Activated CD8-positive, alpha-beta T cell treated with anti-CD3 and anti-CD28 coated beads for 36 hours (primary cell): ENCODE data around the gene GNG7. TPM values are rescaled to one million over a fixed set of nuclear protein-coding genes. Genes with fewer than 3 reads are reported as not detected.
"Not testable (repeated sequence)": the region's sequence is repeated elsewhere in the genome, so short reads cannot be mapped to it uniquely, and the experiment has no call there.

Experiments
- ATAC-seq: fragments of 200-7000 bp; cut with Tn5 transposase; one replicate; pipeline ENCODE4 v1.10.0; 2021; ENCODE audit warnings: mild to moderate bottlenecking, moderate library complexity
- CTCF ChIA-PET: fragments of 350-600 bp; sonication (Branson Sonifier 250); formaldehyde crosslinking; loops from one replicate; lab custom pipeline; 2021; ENCODE audit warnings: antibody characterized with exemption; lab: Charles Lee
- POLR2A ChIA-PET: fragments of 350-600 bp; sonication (Branson Sonifier 250); formaldehyde crosslinking; loops from one replicate; lab custom pipeline; 2021; ENCODE audit warnings: antibody characterized with exemption; lab: Charles Lee
- DNase-seq: peaks from one replicate; pipeline ENCODE4 v3.0.0-alpha.2; 2020
- H3K27ac Mint-ChIP-seq: one replicate; pipeline ENCODE4 v1.8.0; 2021; ENCODE audit warnings: mild to moderate bottlenecking, mixed read lengths
- H3K27me3 Mint-ChIP-seq: one replicate; pipeline ENCODE4 v1.8.0; 2021; ENCODE audit warnings: mixed read lengths
- H3K36me3 Mint-ChIP-seq: one replicate; pipeline ENCODE4 v1.8.0; 2021; ENCODE audit warnings: low read depth, mixed read lengths
- H3K4me1 Mint-ChIP-seq: one replicate; pipeline ENCODE4 v1.8.0; 2021; ENCODE audit warnings: low read depth, mixed read lengths
- H3K4me3 Mint-ChIP-seq: one replicate; pipeline ENCODE4 v1.8.0; 2021; ENCODE audit warnings: mild to moderate bottlenecking, moderate library complexity, mixed read lengths
- H3K9me3 Mint-ChIP-seq: one replicate; pipeline ENCODE4 v1.8.0; 2021; ENCODE audit warnings: mixed read lengths
- intact Hi-C: fragments of 100-400 bp; cut with micrococcal nuclease; formaldehyde crosslinking; loops from one replicate; pipeline ENCODE4 v1.10.0; 2022
- total RNA-seq, 2 experiments: library from RNA; stranded (reverse); gene quantifications; one replicate each; pipeline ENCODE4 v1.2.3, GENCODE V29; 2021
- TF ChIP-seq, protein P1 (sequence below): fragments of 200-600 bp; IDR thresholded peaks from one replicate; pipeline ENCODE4 v1.8.0; 2022; ENCODE audit warnings: antibody characterized with exemption, mild to moderate bottlenecking

The GNG7 gene
- total RNA-seq, 2 experiments from 2014 or later: 0.27 to 0.32 TPM

GRCh38 chr19:2548966-2549365 is 153.5 kb downstream of the GNG7 start:
- Mint-ChIP-seq H3K27me3 (no peaks in the 10 kb centered on the region), H3K36me3 (peaks cover 5% of the 10 kb centered on the region), H3K4me3 (no peak overlapping the region), H3K27ac (no peak overlapping the region), H3K9me3 (peaks cover 2% of the 10 kb centered on the region), H3K4me1 (peaks cover 21% of the 10 kb centered on the region)
- DNase-seq: no peak
- ChIA-PET POLR2A (no interaction called here), CTCF (no interaction called here)
- ATAC-seq: no peak
- TF ChIP-seq, protein P1, sequence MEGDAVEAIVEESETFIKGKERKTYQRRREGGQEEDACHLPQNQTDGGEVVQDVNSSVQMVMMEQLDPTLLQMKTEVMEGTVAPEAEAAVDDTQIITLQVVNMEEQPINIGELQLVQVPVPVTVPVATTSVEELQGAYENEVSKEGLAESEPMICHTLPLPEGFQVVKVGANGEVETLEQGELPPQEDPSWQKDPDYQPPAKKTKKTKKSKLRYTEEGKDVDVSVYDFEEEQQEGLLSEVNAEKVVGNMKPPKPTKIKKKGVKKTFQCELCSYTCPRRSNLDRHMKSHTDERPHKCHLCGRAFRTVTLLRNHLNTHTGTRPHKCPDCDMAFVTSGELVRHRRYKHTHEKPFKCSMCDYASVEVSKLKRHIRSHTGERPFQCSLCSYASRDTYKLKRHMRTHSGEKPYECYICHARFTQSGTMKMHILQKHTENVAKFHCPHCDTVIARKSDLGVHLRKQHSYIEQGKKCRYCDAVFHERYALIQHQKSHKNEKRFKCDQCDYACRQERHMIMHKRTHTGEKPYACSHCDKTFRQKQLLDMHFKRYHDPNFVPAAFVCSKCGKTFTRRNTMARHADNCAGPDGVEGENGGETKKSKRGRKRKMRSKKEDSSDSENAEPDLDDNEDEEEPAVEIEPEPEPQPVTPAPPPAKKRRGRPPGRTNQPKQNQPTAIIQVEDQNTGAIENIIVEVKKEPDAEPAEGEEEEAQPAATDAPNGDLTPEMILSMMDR: no peak
- intact Hi-C loops: no loop called here

GRCh38 chr19:2547721-2548120 is 154.8 kb downstream of the GNG7 start:
- no peak overlapping the region for H3K4me3 Mint-ChIP-seq
- CTCF ChIA-PET: interaction anchor here (0.7 kb wide), 1 partner anchor 13 kb away, joined by 3 read pairs; no protein-coding TSS in a partner anchor
- H3K9me3 Mint-ChIP-seq: peaks cover 2% of the 10 kb centered on the region
- ATAC-seq (no peak), DNase-seq (no peak)
- TF ChIP-seq, protein P1: no peak
- H3K4me1 Mint-ChIP-seq: peaks cover 27% of the 10 kb centered on the region
- POLR2A ChIA-PET: interaction anchor here (1.8 kb wide), 1 partner anchor 72 kb away, joined by 5 read pairs; the partner anchor contains the start of gene GADD45B
- no peaks in the 10 kb centered on the region for H3K27me3 Mint-ChIP-seq
- H3K27ac Mint-ChIP-seq: no peak overlapping the region
- intact Hi-C loops: no loop called here
- peaks cover 5% of the 10 kb centered on the region for H3K36me3 Mint-ChIP-seq

DNA sequence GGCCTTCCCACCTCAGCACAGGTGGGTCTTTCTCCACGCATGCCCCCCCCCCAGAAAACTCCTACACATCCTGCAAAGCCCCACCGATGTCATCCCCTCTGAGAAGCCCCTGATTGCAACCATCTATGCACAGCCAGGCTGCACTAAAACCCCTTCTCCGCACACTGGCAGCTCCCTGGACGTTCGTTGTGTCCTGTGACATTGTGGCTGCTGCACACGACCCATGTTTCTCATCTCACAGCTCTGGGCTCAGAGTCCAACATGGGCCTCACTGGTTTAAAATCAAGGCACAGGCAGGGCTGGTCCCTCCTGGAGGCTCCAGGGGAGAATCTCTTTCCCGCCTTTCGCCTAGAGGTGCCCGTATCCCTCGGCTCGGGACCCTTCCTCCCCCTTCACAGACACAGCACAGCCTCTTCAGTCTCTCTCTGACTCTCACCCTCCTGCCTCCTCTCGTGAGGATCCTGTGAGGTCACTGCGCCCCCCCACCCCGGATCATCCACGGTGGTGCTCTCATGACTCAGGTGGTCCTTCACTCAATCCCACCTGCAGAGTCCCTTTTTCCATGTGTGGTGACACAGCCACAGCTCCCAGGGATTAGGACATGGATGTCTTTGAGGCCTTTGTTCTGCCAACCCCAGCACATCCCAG is 155.3 kb downstream of the GNG7 start:
- H3K27ac Mint-ChIP-seq: no peak overlapping the region
- ChIA-PET POLR2A (interaction anchor here (1.8 kb wide), 1 partner anchor 71 kb away, joined by 5 read pairs; the partner anchor contains the start of gene GADD45B), CTCF (no interaction called here)
- peaks cover 2% of the 10 kb centered on the region for H3K9me3 Mint-ChIP-seq
- intact Hi-C loops: no loop called here
- H3K27me3 Mint-ChIP-seq: no peaks in the 10 kb centered on the region
- H3K36me3 Mint-ChIP-seq: peaks cover 5% of the 10 kb centered on the region
- ATAC-seq (no peak), DNase-seq (no peak)
- no peak overlapping the region for H3K4me3 Mint-ChIP-seq
- peaks cover 28% of the 10 kb centered on the region for H3K4me1 Mint-ChIP-seq
- TF ChIP-seq, protein P1: no peak

DNA sequence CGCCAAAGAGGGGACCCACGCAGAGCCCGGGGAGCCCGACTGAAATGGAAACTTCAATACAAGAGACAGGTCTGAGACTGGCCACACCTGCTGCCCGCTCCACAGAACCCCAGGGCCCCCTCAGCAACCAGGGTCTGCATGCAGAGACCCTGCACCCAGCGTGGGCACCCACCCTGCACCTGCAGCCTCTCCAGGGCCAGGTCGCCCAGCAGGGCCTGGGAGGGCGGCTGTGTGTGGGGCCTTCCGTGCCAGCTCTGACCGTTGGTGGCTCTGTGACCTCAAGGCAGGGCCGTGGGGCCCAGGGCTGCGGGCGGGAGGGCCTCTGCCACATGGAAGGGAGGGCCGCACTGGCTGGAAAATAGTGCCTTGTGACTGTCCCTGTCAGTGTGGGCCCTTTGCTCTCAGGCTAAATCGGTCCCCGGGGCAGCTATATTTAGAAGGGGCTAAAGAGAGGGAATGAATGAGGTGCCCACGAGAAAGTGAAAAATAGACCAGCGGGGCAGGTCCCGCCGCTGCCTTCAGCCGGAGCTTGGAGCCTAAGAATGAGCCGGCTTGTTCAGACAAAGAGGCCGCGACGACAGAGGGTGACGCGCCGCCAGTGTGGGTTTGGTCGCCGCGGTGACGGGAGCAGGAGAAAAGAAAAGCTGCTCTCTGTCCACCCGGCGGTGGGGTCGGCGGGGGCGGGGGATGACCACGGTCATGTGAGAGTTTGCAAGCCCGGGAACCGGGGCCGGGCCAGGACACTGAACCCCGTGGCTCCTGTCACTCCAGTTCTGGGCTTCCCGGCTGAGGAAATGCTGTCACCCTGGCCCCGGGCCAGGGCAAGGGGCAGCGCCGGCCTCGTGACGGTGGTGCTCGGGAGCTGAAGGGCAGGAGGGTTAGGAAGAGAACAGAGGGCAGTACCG is 156.1 kb downstream of the GNG7 start:
- TF ChIP-seq, protein P1: no peak
- DNase-seq: no peak

DNA sequence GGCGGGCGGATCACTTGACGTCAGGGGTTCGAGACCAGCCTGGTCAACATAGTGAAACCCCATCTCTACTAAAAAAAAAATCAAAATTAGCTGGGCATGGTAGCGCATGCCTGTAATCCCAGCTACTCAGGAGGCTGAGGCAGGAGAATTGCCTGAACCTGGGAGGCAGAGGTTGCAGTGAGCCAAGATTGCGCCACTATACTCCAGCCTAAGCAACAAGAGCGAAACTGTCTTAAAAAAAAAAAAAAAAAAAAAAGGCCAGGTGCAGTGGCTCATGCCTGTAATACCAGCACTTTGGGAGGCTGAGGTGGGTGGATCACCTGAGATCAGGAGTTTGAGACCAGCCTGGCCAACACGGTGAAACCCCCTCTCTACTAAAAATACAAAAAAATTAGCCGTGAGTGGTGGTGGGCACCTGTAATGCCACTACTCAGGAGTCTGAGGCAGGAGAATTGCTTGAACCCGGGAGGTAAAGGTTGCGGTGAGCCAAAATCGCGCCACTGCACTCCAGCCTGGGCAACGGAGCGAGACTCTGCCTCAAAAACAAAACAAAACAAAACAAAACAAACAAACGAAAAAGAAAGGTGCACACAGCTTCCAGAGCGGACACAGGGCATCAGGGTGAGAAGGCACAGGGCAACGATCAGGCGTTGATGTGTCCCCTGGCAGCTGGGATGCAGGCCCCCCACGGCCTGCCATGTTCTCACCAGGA is 156.9 kb downstream of the GNG7 start:
- intact Hi-C loops, DNase-seq, ATAC-seq, H3K27me3 Mint-ChIP-seq, H3K4me3 Mint-ChIP-seq, H3K27ac Mint-ChIP-seq, H3K36me3 Mint-ChIP-seq, H3K9me3 Mint-ChIP-seq: not testable (repeated sequence)
- H3K4me1 Mint-ChIP-seq: peaks cover 22% of the 10 kb centered on the region
- CTCF ChIA-PET: interaction anchor here (1.2 to 3.0 kb wide), 2 partner anchors 65 to 82 kb away, joined by 3 to 13 read pairs; no protein-coding TSS in a partner anchor
- POLR2A ChIA-PET: interaction anchor here (1.8 kb wide), 1 partner anchor 70 kb away, joined by 5 read pairs; the partner anchor contains the start of gene GADD45B

More for the DNA sequence above, 156.1 kb downstream of the GNG7 start:
- ChIA-PET CTCF (no interaction called here), POLR2A (interaction anchor here (1.8 kb wide), 1 partner anchor 71 kb away, joined by 5 read pairs; the partner anchor contains the start of gene GADD45B)
- H3K4me1 Mint-ChIP-seq: peaks cover 23% of the 10 kb centered on the region
- H3K4me3 Mint-ChIP-seq: no peak overlapping the region
- peaks cover 5% of the 10 kb centered on the region for H3K36me3 Mint-ChIP-seq
- H3K27ac Mint-ChIP-seq: no peak overlapping the region
- intact Hi-C loops: no loop called here
- no peak for ATAC-seq
- no peaks in the 10 kb centered on the region for H3K27me3 Mint-ChIP-seq
- peaks cover 2% of the 10 kb centered on the region for H3K9me3 Mint-ChIP-seq
